ENCODE measurements around the gene KDM3B.

The KDM3B gene

GRCh38 chr5:138352071-138352721, at the start of gene KDM3B:
TSS of gene KDM3B (plus strand) at chr5:138352685. CDS start at chr5:138352796, 111 bp downstream.
- Histone ChIP-seq H4K20me1 (ENCODE audit: insufficient read depth) (no peaks in the 10 kb centered on the region), H3K4me3 (IDR thresholded peaks at IDR 0.05; ENCODE audit: insufficient read depth, low read depth, low read length) (peak within 1 kb of the TSS; percentile 61), H3K4me1 (ENCODE audit: low read depth, poor library complexity, severe bottlenecking) (peaks cover 21% of the 10 kb centered on the region), H3K36me3 (ENCODE audit: insufficient read depth) (no peaks in the 10 kb centered on the region), H2AFZ (ENCODE audit: low read depth) (peak within 1 kb of the TSS; percentile 76), H3K27ac (peak within 1 kb of the TSS; percentile 88), H3K79me2 (ENCODE audit: insufficient read depth, low read depth) (peaks cover 43% of the 10 kb centered on the region), H3K27me3 (ENCODE audit: insufficient read depth, low read depth) (no peaks in the 10 kb centered on the region), H3K9ac (peak within 1 kb of the TSS; percentile 95), H3K4me2 (peak within 1 kb of the TSS; percentile 88)
- TF ChIP-seq CTCF (conservative IDR thresholded peaks at IDR 0.05; ENCODE audit: low read depth, low read length) = peak; percentile 91

GRCh38 chr5:138303372-138303771, 49.1 kb upstream of the KDM3B start:
- no peaks in the 10 kb centered on the region for H3K36me3 ChIP-seq (ENCODE audit: insufficient read depth)
- no peak overlapping the region for H2AFZ ChIP-seq (ENCODE audit: low read depth)
- no peaks in the 10 kb centered on the region for H3K27me3 ChIP-seq (ENCODE audit: insufficient read depth, low read depth)
- TF ChIP-seq CTCF (conservative IDR thresholded peaks at IDR 0.05; ENCODE audit: low read depth, low read length) = no peak
- H3K79me2 ChIP-seq (ENCODE audit: insufficient read depth, low read depth) = no peaks in the 10 kb centered on the region
- H3K27ac ChIP-seq = no peak overlapping the region
- no peak overlapping the region for H3K9ac ChIP-seq
- H3K4me2 ChIP-seq = no peak overlapping the region
- no peaks in the 10 kb centered on the region for H3K4me1 ChIP-seq (ENCODE audit: low read depth, poor library complexity, severe bottlenecking)
- H3K4me3 ChIP-seq (IDR thresholded peaks at IDR 0.05; ENCODE audit: insufficient read depth, low read depth, low read length) = no peak overlapping the region
- H4K20me1 ChIP-seq (ENCODE audit: insufficient read depth) = no peaks in the 10 kb centered on the region

GRCh38 chr5:138305797-138306196, 46.7 kb upstream of the KDM3B start:
- Histone ChIP-seq H3K9ac (no peak overlapping the region), H3K27ac (no peak overlapping the region), H3K4me3 (IDR thresholded peaks at IDR 0.05; ENCODE audit: insufficient read depth, low read depth, low read length) (no peak overlapping the region), H3K27me3 (ENCODE audit: insufficient read depth, low read depth) (no peaks in the 10 kb centered on the region), H2AFZ (ENCODE audit: low read depth) (no peak overlapping the region), H3K79me2 (ENCODE audit: insufficient read depth, low read depth) (no peaks in the 10 kb centered on the region), H3K4me2 (no peak overlapping the region), H3K36me3 (ENCODE audit: insufficient read depth) (no peaks in the 10 kb centered on the region), H4K20me1 (ENCODE audit: insufficient read depth) (no peaks in the 10 kb centered on the region), H3K4me1 (ENCODE audit: low read depth, poor library complexity, severe bottlenecking) (no peaks in the 10 kb centered on the region)
- TF ChIP-seq CTCF (conservative IDR thresholded peaks at IDR 0.05; ENCODE audit: low read depth, low read length) = no peak

GRCh38 chr5:138315751-138316278, 36.7 kb upstream of the KDM3B start:
- no peaks in the 10 kb centered on the region for H3K36me3 ChIP-seq (ENCODE audit: insufficient read depth)
- H3K4me2 ChIP-seq = no peak overlapping the region
- no peak overlapping the region for H3K4me3 ChIP-seq (IDR thresholded peaks at IDR 0.05; ENCODE audit: insufficient read depth, low read depth, low read length)
- H3K4me1 ChIP-seq (ENCODE audit: low read depth, poor library complexity, severe bottlenecking) = no peaks in the 10 kb centered on the region
- no peaks in the 10 kb centered on the region for H3K79me2 ChIP-seq (ENCODE audit: insufficient read depth, low read depth)
- no peak overlapping the region for H3K9ac ChIP-seq
- no peaks in the 10 kb centered on the region for H3K27me3 ChIP-seq (ENCODE audit: insufficient read depth, low read depth)
- H3K27ac ChIP-seq = no peak overlapping the region
- H4K20me1 ChIP-seq (ENCODE audit: insufficient read depth) = no peaks in the 10 kb centered on the region
- no peak for TF ChIP-seq CTCF (conservative IDR thresholded peaks at IDR 0.05; ENCODE audit: low read depth, low read length)
- no peak overlapping the region for H2AFZ ChIP-seq (ENCODE audit: low read depth)

All from KMS-11 (cell line).